Trophoblast cell (in vitro differentiated cells and primary cell): ENCODE measurements around the gene CUX1.

Experiments used
- DNase-seq, 2 donors: peaks; one replicate each; pipeline ENCODE4 v3.0.0-alpha.2; 2016
- H2AFZ ChIP-seq: 2 replicates; pipeline ENCODE4 v1.6.1; 2013; ENCODE audit warnings: low read length, moderate library complexity, mild to moderate bottlenecking; ENCODE audit not compliant: insufficient read depth, poor library complexity
- H2AK5ac ChIP-seq: 2 replicates; pipeline ENCODE4 v1.6.1; 2013; ENCODE audit warnings: mild to moderate bottlenecking, low read length
- H2BK120ac ChIP-seq: 2 replicates; pipeline ENCODE4 v1.6.1; 2013; ENCODE audit warnings: low read length, mild to moderate bottlenecking, moderate library complexity; ENCODE audit not compliant: insufficient read depth, poor library complexity
- H2BK12ac ChIP-seq: 2 replicates; pipeline ENCODE4 v1.6.1; 2013; ENCODE audit warnings: mild to moderate bottlenecking, low read length, moderate library complexity
- H2BK5ac ChIP-seq: 2 replicates; pipeline ENCODE4 v1.6.1; 2013; ENCODE audit warnings: low read length, low read depth, moderate library complexity, mild to moderate bottlenecking; ENCODE audit not compliant: poor library complexity
- H3K14ac ChIP-seq: 2 replicates; pipeline ENCODE4 v1.6.1; 2013; ENCODE audit warnings: mild to moderate bottlenecking, low read length
- H3K18ac ChIP-seq: 2 replicates; pipeline ENCODE4 v1.6.1; 2013; ENCODE audit warnings: mild to moderate bottlenecking, low read length
- H3K23ac ChIP-seq: 2 replicates; pipeline ENCODE4 v1.6.1; 2013; ENCODE audit warnings: low read length
- H3K27ac ChIP-seq: 2 replicates; pipeline ENCODE4 v1.5.1; 2013; ENCODE audit warnings: low read depth, mild to moderate bottlenecking, inconsistent platforms, low read length, moderate library complexity
- H3K27me3 ChIP-seq: 2 replicates; pipeline ENCODE4 v1.6.1; 2013; ENCODE audit warnings: inconsistent platforms, mild to moderate bottlenecking, low read length, moderate library complexity; ENCODE audit not compliant: insufficient read depth
- H3K36me3 ChIP-seq, 2 experiments: 1 replicate in 1 of 2; 2 replicates in 1 of 2; pipeline ENCODE4 v1.6.1; 2013; ENCODE audit warnings: low read length in 2 of 2, mild to moderate bottlenecking in 2 of 2, moderate library complexity in 1 of 2; ENCODE audit not compliant: insufficient read depth in 2 of 2, control insufficient read depth in 1 of 2
- H3K4ac ChIP-seq: 2 replicates; pipeline ENCODE4 v1.6.1; 2013; ENCODE audit warnings: low read depth, mild to moderate bottlenecking, low read length, moderate library complexity
- H3K4me1 ChIP-seq, 2 experiments: 1 replicate in 1 of 2; 2 replicates in 1 of 2; pipeline ENCODE4 v1.6.1; 2013; ENCODE audit warnings: low read length in 2 of 2, mild to moderate bottlenecking in 2 of 2, moderate library complexity in 1 of 2; ENCODE audit not compliant: insufficient read depth in 2 of 2, control insufficient read depth in 1 of 2
- H3K4me2 ChIP-seq: 2 replicates; pipeline ENCODE4 v1.6.1; 2013; ENCODE audit warnings: inconsistent platforms, mild to moderate bottlenecking, low read length, moderate library complexity
- H3K4me3 ChIP-seq: 2 replicates; pipeline ENCODE4 v1.5.1; 2013; ENCODE audit warnings: mild to moderate bottlenecking, low read depth, low read length, inconsistent platforms
- H3K79me1 ChIP-seq: one replicate; pipeline ENCODE4 v1.6.1; 2013; ENCODE audit warnings: low read length
- H3K79me2 ChIP-seq: 2 replicates; pipeline ENCODE4 v1.6.1; 2013; ENCODE audit warnings: low read length, mild to moderate bottlenecking; ENCODE audit not compliant: control insufficient read depth, insufficient read depth, poor library complexity
- H3K9ac ChIP-seq: 2 replicates; pipeline ENCODE4 v1.6.1; 2013; ENCODE audit warnings: mild to moderate bottlenecking, low read length
- H3K9me3 ChIP-seq: 2 replicates; pipeline ENCODE4 v1.6.1; 2013; ENCODE audit warnings: low read depth, mild to moderate bottlenecking, control low read depth, inconsistent platforms, low read length; ENCODE audit not compliant: insufficient read depth
- H4K12ac ChIP-seq: 2 replicates; pipeline ENCODE4 v1.6.1; 2013; ENCODE audit warnings: low read depth, mild to moderate bottlenecking, low read length, moderate library complexity
- H4K8ac ChIP-seq: 2 replicates; pipeline ENCODE4 v1.6.1; 2013; ENCODE audit warnings: low read depth, mild to moderate bottlenecking, low read length, moderate library complexity
- H4K91ac ChIP-seq: one replicate; pipeline ENCODE4 v1.6.1; 2013; ENCODE audit warnings: low read depth, mild to moderate bottlenecking, low read length, moderate library complexity
- WGBS: extraction: QIAGEN DNeasy Blood & Tissue Kit; methylation state at CpG from one replicate; pipeline ENCODE4 v1.1.7; 2013; ENCODE audit warnings: missing lambda C conversion rate; ENCODE audit not compliant: insufficient read length, insufficient coverage; ENCODE audit errors: extremely low coverage; 5-methylcytosine and 5-hydroxymethylcytosine counted together

The CUX1 gene

GRCh38 chr7:102223184-102223583 is 405.8 kb downstream of the CUX1 start:
- Histone ChIP-seq H2BK12ac (no peak overlapping the region), H4K8ac (no peak overlapping the region), H2AFZ (no peak overlapping the region), H3K4ac (no peak overlapping the region), H3K4me1 (no peaks in the 10 kb centered on the region), H2AK5ac (no peak overlapping the region), H3K36me3 (peaks cover 14 to 16% of the 10 kb centered on the region in 2 experiments), H3K27ac (no peak overlapping the region), H3K4me3 (no peak overlapping the region), H3K27me3 (no peaks in the 10 kb centered on the region), H3K9ac (no peak overlapping the region), H2BK120ac (no peak overlapping the region), H3K9me3 (no peaks in the 10 kb centered on the region), H3K14ac (no peak overlapping the region), H3K18ac (no peak overlapping the region), H2BK5ac (no peak overlapping the region), H4K91ac (no peak overlapping the region), H3K23ac (no peak overlapping the region), H3K4me2 (no peak overlapping the region), H4K12ac (no peak overlapping the region), H3K79me1 (no peaks in the 10 kb centered on the region), H3K79me2 (no peaks in the 10 kb centered on the region)
- no peak for DNase-seq
- no CpG with 5 or more reads among the region's 5 CpGs for WGBS

GRCh38 chr7:102225025-102225424 is 407.6 kb downstream of the CUX1 start:
- Histone ChIP-seq H3K18ac (no peak overlapping the region), H4K91ac (no peak overlapping the region), H2AK5ac (no peak overlapping the region), H2BK5ac (no peak overlapping the region), H3K23ac (no peak overlapping the region), H3K4me3 (no peak overlapping the region), H3K9me3 (no peaks in the 10 kb centered on the region), H4K8ac (no peak overlapping the region), H2BK120ac (no peak overlapping the region), H3K27me3 (no peaks in the 10 kb centered on the region), H3K4ac (no peak overlapping the region), H3K9ac (no peak overlapping the region), H3K79me2 (no peaks in the 10 kb centered on the region), H3K4me1 (no peaks in the 10 kb centered on the region), H2AFZ (no peak overlapping the region), H3K14ac (no peak overlapping the region), H3K79me1 (no peaks in the 10 kb centered on the region), H3K4me2 (no peak overlapping the region), H2BK12ac (no peak overlapping the region), H3K36me3 (peaks cover 25 to 28% of the 10 kb centered on the region in 2 experiments), H4K12ac (no peak overlapping the region), H3K27ac (no peak overlapping the region)
- no CpG with 5 or more reads among the region's 10 CpGs for WGBS
- peak in 1 of 2 donors; percentile 10 for DNase-seq

GRCh38 chr7:102227371-102227770 is 409.9 kb downstream of the CUX1 start:
- no peak overlapping the region for H3K14ac ChIP-seq
- no peak overlapping the region for H4K91ac ChIP-seq
- H3K4me1 ChIP-seq = no peaks in the 10 kb centered on the region
- H4K8ac ChIP-seq = no peak overlapping the region
- no peaks in the 10 kb centered on the region for H3K79me2 ChIP-seq
- no peak overlapping the region for H3K9ac ChIP-seq
- H4K12ac ChIP-seq = no peak overlapping the region
- H2AK5ac ChIP-seq = no peak overlapping the region
- H3K18ac ChIP-seq = no peak overlapping the region
- WGBS = no CpG with 5 or more reads among the region's 18 CpGs
- no peak for DNase-seq
- no peak overlapping the region for H3K27ac ChIP-seq
- no peaks in the 10 kb centered on the region for H3K27me3 ChIP-seq
- no peak overlapping the region for H3K4ac ChIP-seq
- no peak overlapping the region for H2BK5ac ChIP-seq
- H3K4me3 ChIP-seq = no peak overlapping the region
- H3K36me3 ChIP-seq = peaks cover 25 to 26% of the 10 kb centered on the region in 2 experiments
- H3K9me3 ChIP-seq = no peaks in the 10 kb centered on the region
- H2BK120ac ChIP-seq = no peak overlapping the region
- H2BK12ac ChIP-seq = no peak overlapping the region
- no peak overlapping the region for H2AFZ ChIP-seq
- H3K79me1 ChIP-seq = no peaks in the 10 kb centered on the region
- H3K23ac ChIP-seq = no peak overlapping the region
- no peak overlapping the region for H3K4me2 ChIP-seq

GRCh38 chr7:102228935-102229334 is 411.5 kb downstream of the CUX1 start:
- H2AFZ ChIP-seq = no peak overlapping the region
- H3K9me3 ChIP-seq = no peaks in the 10 kb centered on the region
- no peak overlapping the region for H4K8ac ChIP-seq
- H3K4me3 ChIP-seq = no peak overlapping the region
- H2BK12ac ChIP-seq = no peak overlapping the region
- no CpG with 5 or more reads among the region's 12 CpGs for WGBS
- H2AK5ac ChIP-seq = no peak overlapping the region
- H3K4me2 ChIP-seq = no peak overlapping the region
- no peak overlapping the region for H3K23ac ChIP-seq
- H4K91ac ChIP-seq = no peak overlapping the region
- H4K12ac ChIP-seq = no peak overlapping the region
- H3K27ac ChIP-seq = no peak overlapping the region
- no peak overlapping the region for H3K14ac ChIP-seq
- H2BK120ac ChIP-seq = no peak overlapping the region
- DNase-seq = no peak
- H3K27me3 ChIP-seq = no peaks in the 10 kb centered on the region
- no peaks in the 10 kb centered on the region for H3K4me1 ChIP-seq
- H3K79me2 ChIP-seq = no peaks in the 10 kb centered on the region
- no peak overlapping the region for H3K18ac ChIP-seq
- H3K9ac ChIP-seq = peak overlapping the region; percentile 34
- no peaks in the 10 kb centered on the region for H3K79me1 ChIP-seq
- peaks cover 26 to 29% of the 10 kb centered on the region in 2 experiments for H3K36me3 ChIP-seq
- no peak overlapping the region for H2BK5ac ChIP-seq
- H3K4ac ChIP-seq = no peak overlapping the region
